Measurements from ENCODE around the gene CLCN2.

CLCN2 gene

GRCh38 chr3:184296616-184297015 lies 64.8 kb downstream of the CLCN2 start:
- DNase-seq (ENCODE audit: low read depth in 2 of 2): no peak

All from stimulated activated CD4-positive, alpha-beta T cell treated with anti-CD3 and anti-CD28 coated beads, Interleukin-1b, Interleukin-23, amount 100 ng/mL, for 4 hours (primary cell).